Neuron (in vitro differentiated cells): ENCODE results near the gene E2F4.

Experiments
- H2AFZ ChIP-seq: one replicate; pipeline ENCODE4 v1.6.1; 2013; ENCODE audit warnings: low read depth, mild to moderate bottlenecking, inconsistent platforms, low read length, moderate library complexity
- H3K27me3 ChIP-seq: one replicate; pipeline ENCODE4 v1.6.1; 2013; ENCODE audit warnings: low read length; ENCODE audit not compliant: insufficient read depth
- H3K36me3 ChIP-seq: one replicate; pipeline ENCODE4 v1.6.1; 2013; ENCODE audit warnings: low read length; ENCODE audit not compliant: insufficient read depth
- H3K4me1 ChIP-seq: one replicate; pipeline ENCODE4 v1.6.1; 2013; ENCODE audit warnings: low read length; ENCODE audit not compliant: insufficient read depth
- H3K4me3 ChIP-seq: 2 replicates; pipeline ENCODE4 v1.5.1; 2013; ENCODE audit warnings: mild to moderate bottlenecking, low read length, moderate library complexity
- H3K9me3 ChIP-seq: one replicate; pipeline ENCODE4 v1.6.1; 2013; ENCODE audit warnings: low read length

E2F4 gene

DNA sequence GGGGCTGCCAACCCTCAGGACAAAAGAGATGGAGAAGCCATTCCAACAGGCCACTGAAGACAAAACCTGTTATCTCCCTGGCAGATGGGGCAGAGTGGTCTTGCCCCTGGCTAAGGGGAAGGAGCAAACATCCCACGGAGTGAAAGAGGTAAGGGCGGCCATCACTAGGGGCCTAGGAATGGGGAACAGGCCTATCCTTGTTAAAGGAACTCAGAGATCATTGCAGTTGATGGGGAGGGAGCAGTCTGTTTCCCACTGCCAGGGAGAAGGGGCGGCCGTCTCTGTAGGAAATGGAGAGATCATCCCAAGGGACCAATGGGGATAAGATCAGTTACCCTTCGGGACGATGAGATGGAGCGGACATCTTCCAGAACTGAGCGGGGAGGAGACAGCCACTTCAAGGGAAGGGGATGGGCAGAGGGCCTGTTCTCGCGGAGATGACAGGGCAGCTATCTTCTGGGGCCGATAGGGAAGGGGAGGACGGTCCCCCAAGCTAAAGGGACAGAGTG is 34.4 kb downstream of the E2F4 start:
- H3K27me3 ChIP-seq, result no peaks in the 10 kb centered on the region
- no peaks in the 10 kb centered on the region for H3K9me3 ChIP-seq
- H3K4me3 ChIP-seq, result peak overlapping the region; percentile 80
- peak overlapping the region; percentile 18 for H2AFZ ChIP-seq
- peaks cover 21% of the 10 kb centered on the region for H3K4me1 ChIP-seq
- H3K36me3 ChIP-seq, result peaks cover 33% of the 10 kb centered on the region

DNA sequence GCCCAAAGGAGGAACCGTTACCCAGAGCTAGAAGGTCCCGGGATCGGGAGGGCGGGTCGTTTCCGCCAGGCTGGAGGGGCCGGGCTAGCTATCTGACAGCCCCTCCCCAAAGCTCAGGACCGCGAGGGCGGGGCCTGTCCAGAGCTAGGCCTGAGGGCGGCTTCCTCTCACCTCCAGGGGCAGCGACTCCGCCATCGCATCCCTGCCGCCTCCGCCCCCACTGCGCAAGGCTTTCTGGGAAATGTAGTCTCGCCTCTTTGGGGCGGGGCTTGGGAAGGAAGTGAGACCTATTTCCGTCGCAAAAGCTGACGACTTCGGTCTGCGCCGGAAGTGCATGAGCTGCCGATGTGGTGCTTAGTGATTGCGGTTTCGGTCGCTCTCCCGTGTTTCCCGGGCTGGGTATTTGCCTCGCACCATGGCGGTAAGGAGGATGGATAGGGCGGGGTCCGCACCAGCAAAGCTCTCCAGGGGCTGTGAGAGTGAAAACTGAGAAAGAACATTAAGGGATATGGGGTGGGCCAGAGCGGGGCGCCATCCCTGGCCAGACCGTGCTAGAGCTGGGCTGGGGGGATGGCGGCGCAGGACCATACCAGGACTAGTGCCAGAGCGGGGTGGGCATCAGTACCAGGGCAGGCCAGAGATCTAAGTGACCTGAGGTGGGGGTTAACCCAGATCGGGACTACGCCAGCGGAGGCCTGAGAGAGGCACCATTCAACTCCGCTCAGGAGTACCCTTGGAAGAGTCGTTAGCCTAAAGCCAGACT is 35.0 kb downstream of the E2F4 start, which contains the start of gene TMEM208:
Gene TMEM208, plus strand, starts transcription at position 327 of the 763 bp plus-strand sequence. Its CDS starts 89 bp downstream, at position 416.
- peak within 1 kb of the TSS; percentile 57 for H2AFZ ChIP-seq
- no peaks in the 10 kb centered on the region for H3K27me3 ChIP-seq
- peak within 1 kb of the TSS; percentile 80 for H3K4me3 ChIP-seq
- H3K9me3 ChIP-seq, result no peaks in the 10 kb centered on the region
- peaks cover 40% of the 10 kb centered on the region for H3K36me3 ChIP-seq
- peaks cover 21% of the 10 kb centered on the region for H3K4me1 ChIP-seq

DNA sequence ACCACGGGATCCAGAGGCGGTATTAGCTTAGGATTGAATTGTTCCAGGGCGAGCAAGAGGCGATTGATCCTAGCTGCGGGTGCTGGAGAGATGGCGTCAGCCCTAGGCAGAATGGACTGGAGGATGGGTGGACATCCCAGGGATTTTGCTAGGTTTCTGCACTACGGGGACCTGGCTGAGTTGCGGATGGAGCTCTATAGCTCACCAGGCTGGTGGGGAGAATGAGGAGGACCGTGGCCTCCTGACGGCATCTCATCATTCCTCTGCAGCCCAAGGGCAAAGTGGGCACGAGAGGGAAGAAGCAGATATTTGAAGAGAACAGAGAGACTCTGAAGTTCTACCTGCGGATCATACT is 35.6 kb downstream of the E2F4 start:
- Histone ChIP-seq H3K9me3 (no peaks in the 10 kb centered on the region), H3K4me3 (peak overlapping the region; percentile 80), H2AFZ (peak overlapping the region; percentile 57), H3K27me3 (no peaks in the 10 kb centered on the region), H3K4me1 (peaks cover 21% of the 10 kb centered on the region), H3K36me3 (peaks cover 40% of the 10 kb centered on the region)

DNA sequence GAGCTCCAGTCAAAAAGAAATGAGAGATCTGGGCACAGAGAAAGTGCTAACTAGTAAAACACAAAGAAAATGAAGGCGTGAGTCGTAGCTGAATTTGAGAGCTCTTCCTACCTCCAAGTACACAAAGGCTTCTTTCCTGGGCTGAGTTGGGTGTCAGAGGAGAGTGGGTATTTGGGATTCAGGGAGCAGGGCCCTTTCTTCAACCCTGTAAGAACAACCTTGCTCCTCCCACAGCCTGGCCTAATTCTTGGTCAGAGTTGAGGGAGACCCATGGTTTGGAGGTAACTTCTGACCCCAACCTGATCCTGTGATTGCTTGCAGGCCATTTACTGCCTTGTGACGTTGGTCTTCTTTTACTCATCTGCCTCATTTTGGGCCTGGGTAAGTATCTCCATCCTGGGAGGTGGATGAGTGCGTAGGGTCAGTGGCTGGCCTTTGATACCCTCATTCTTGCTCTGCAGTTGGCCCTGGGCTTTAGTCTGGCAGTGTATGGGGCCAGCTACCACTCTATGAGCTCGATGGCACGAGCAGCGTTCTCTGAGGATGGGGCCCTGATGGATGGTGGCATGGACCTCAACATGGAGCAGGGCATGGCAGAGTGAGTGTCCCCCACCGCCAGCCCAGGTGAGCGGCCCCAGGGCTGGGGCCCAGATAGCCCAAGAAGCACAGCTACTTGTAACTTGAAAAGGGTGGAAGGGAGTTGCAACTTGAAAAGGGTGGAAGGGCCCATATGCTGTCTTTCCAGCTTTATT is 36.3 kb downstream of the E2F4 start:
- Histone ChIP-seq H3K9me3 (no peaks in the 10 kb centered on the region), H3K36me3 (peaks cover 37% of the 10 kb centered on the region), H2AFZ (no peak overlapping the region), H3K27me3 (no peaks in the 10 kb centered on the region), H3K4me1 (peaks cover 21% of the 10 kb centered on the region), H3K4me3 (peak overlapping the region; percentile 80)

DNA sequence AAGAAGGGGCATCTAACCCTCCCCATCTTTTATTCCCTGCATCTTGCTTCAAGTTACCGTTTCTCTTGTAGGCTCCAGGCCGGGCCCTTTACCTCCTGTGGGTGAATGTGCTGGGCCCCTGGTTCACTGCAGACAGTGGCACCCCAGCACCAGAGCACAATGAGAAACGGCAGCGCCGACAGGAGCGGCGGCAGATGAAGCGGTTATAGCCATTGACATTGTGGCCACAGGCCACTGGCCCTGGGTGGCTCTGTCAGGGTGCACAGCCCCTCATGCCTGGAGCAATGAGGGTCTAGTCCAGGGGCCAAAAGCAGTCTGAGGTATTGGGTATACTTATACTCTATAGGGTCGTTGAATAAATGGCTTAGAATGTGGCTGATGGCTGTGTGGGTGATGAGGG is 37.0 kb downstream of the E2F4 start:
- Histone ChIP-seq H3K36me3 (peaks cover 40% of the 10 kb centered on the region), H2AFZ (no peak overlapping the region), H3K9me3 (no peaks in the 10 kb centered on the region), H3K4me3 (no peak overlapping the region), H3K4me1 (peaks cover 21% of the 10 kb centered on the region), H3K27me3 (no peaks in the 10 kb centered on the region)

DNA sequence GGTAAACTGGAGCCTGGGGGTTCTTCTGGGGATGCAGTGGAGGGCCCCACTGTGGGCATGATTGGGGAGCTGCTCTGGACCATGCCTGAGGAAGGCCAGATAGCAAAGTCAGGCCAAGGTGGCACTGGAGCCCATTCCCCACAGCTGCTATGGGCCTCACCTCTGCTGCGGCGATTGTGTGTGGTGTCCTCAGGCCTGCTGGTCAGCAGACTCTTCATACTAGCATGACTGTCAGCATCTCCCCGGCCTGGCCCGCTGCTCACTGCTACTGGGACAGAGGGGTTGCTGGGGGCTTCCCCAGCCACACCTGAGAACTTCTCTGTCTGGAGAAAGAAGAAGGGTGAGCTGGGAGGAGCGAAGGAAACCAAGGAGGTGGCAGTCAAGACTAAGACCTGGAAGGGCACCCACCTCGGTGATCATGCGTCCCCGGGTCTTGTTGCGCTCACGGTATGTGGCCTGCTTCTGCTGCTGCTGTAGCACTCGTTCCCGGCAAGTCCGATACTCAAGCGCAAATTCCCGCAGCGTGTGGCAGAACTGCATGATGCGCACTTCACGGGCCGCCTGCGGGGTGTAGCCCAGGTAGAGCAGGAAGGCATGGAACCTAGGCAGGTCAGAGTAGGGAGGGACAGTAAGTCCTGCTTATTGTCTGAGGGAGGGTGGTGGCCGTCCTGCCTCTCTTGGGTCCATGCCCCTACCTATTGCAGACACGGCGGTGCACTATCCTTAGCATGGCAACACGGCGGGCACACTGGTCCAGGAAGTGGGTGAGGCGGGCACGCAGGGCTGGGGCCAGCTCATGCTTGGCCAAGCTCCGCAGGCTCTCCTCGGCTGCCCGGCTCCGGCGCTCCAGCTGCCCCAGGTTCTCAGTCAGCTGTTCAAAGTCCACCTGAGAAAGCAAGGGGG is 38.2 kb downstream of the E2F4 start:
- Histone ChIP-seq H3K4me1 (peaks cover 21% of the 10 kb centered on the region), H3K9me3 (no peaks in the 10 kb centered on the region), H3K4me3 (no peak overlapping the region), H3K27me3 (no peaks in the 10 kb centered on the region), H2AFZ (no peak overlapping the region), H3K36me3 (peaks cover 40% of the 10 kb centered on the region)

DNA sequence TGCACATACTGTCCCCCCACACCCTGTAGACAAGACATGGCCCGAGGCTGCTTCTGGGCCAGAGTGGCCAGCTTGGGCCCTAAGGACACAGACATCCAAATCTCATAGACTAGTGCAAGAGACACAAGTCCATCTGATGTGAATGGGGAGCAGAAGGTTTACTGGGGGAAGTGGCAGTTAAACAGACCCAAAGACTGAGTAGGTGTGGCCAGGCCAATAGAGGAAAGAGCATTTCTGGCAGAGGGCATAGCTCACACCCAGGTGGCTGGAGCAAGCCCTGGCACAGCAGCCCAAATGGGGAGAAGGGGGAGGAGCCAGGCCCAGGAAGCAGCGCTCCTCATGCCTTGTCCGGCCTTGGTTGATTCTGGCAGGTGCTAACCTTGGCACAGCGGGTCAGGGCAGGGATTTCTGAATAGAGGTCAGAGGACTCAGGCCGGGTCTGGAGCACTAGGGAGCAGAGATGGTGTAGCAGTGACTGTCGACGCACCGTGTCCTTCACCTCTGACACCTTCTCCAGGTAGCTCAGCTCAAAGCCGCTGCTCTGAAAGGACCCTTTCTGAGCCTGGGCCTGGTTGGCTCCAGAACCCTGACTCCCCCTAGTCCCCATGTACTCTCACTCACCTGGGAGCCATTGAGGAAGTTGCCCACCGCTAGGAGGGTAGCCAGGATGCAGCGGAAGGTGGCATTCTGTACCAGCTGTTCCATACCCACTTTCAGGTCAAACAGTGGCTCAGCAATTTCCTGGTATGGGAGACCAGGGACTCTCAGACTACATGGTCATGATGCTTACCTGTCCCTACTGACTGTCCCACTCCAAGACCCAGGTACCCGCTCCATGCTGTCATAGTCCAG is 39.1 kb downstream of the E2F4 start:
- H2AFZ ChIP-seq, result no peak overlapping the region
- H3K9me3 ChIP-seq, result no peaks in the 10 kb centered on the region
- H3K36me3 ChIP-seq, result peaks cover 42% of the 10 kb centered on the region
- peaks cover 14% of the 10 kb centered on the region for H3K4me1 ChIP-seq
- H3K4me3 ChIP-seq, result no peak overlapping the region
- no peaks in the 10 kb centered on the region for H3K27me3 ChIP-seq

DNA sequence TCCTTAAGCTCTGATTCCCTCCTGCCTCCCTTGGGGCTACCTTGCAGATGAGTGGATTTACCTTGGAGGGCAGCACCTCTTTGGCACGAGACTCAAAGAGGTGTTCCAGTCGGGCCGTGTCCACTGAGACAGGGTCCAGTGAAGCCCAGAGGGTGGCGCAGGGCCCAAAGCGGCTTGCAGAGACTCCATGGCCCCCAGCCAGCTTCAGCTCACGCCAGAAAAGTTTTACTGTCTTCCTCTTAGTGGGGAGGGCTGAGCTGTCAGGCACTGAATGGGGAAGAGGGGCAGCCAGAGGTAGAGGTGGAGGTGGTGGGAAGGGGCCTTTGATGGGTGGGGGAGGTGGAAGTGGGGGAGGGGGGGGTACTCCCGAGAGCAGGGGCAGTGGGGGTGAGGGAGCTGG is 41.6 kb downstream of the E2F4 start:
- Histone ChIP-seq H3K4me3 (no peak overlapping the region), H3K36me3 (peaks cover 38% of the 10 kb centered on the region), H3K27me3 (no peaks in the 10 kb centered on the region), H3K9me3 (no peaks in the 10 kb centered on the region), H2AFZ (no peak overlapping the region), H3K4me1 (peaks cover 2% of the 10 kb centered on the region)

DNA sequence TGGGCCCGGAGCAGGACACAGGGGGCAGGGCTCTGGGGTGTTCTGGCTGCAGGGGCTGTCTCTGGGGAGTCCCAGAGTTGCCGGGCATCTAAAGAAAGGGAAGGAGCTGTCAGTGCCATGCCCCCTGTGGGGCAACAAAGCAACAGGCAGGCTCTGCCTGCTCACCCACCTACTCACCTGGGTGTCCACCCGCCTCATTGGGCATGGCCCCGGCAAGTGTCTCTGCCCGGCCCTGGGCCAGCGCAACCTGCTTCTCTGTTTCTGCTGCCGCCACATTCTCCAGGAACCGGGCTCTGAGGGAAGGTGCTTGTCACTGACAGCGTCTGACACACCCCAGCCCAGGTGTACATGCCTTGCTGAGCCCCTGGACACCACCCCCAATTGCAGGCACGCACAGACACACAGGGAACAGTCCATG is 42.2 kb downstream of the E2F4 start:
- Histone ChIP-seq H3K36me3 (peaks cover 33% of the 10 kb centered on the region), H3K27me3 (no peaks in the 10 kb centered on the region), H2AFZ (no peak overlapping the region), H3K4me1 (peaks cover 2% of the 10 kb centered on the region), H3K4me3 (no peak overlapping the region), H3K9me3 (no peaks in the 10 kb centered on the region)

DNA sequence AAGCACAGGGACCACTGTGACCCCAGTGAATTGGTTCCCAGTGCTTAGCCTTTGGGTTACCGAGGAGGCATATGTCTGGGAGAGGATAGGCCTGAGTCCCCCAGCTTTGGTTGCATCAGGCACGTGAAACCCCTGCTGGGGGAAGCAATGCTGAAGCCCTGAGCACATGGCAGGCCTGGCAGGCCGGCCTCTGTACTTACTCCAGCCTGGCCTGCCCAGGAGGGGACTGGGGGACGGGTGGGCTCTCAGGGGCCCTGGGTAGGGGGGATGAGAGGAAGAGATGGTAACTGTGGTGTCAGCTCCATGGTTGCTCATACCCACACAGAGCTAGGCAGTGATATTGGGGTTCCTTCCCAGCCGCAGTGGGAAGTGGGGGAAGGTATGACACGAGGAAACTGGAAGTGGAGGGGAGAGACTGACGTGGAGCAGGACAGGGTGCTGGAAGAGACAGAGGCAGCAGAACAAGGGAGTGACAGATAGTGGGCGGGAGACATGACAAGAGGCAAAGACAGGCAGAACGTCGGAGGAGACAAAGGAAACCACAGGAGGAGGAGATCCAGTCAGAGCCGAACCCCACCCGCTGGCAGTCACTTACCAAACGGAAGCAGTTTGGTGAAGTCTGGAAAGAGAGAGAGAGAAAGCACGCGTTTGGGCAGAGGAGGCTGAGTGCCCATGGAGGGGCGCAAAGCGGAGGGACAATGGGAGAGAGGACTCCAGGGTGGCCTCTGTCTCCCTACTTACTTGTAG is 44.0 kb downstream of the E2F4 start:
- Histone ChIP-seq H3K4me1 (peaks cover 2% of the 10 kb centered on the region), H2AFZ (no peak overlapping the region), H3K27me3 (no peaks in the 10 kb centered on the region), H3K9me3 (no peaks in the 10 kb centered on the region), H3K36me3 (peaks cover 17% of the 10 kb centered on the region), H3K4me3 (no peak overlapping the region)

DNA sequence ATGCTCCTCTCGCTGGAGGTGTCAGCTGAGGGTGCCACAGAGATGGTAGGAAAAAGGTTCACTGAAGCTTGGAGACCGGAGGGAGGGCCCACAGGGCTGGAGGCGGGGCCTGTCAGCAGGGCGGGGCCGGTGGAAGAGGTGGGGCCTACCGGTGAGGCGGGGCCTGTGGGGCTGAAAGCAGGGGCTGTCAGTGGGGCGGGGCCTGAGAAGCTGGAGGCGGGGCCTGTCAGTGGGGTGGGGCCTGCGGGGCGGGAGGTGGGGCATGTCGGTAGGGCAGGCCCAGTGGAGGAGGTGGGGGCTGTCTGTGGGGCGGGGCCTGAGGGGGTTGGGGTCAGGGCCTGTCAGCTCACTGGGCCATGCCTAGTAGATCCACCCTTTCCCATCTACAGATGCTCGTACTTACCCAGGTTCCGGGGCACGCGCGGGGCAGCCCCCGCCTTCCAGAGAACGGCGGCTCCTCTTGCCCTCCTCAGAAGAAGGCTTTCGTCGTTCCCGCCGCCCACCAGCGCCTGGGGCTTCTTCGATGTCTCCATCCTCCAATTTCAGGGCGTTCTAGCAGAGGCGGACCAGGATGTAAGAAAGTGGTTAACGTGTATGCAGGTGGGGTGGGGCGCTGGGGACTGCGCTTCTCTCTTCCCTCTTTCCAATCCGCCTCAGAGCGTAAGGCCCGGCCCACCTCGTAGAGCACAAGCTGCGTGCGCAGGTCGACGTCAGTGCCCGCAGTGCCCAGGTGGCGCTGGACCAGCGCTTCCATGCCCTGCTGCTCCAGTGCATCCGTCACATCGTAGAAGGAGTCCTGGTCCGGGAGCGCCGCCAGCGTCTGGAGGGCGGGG is 44.8 kb downstream of the E2F4 start:
- H2AFZ ChIP-seq, result no peak overlapping the region
- peaks cover 10% of the 10 kb centered on the region for H3K36me3 ChIP-seq
- no peak overlapping the region for H3K4me3 ChIP-seq
- peaks cover 2% of the 10 kb centered on the region for H3K4me1 ChIP-seq
- no peaks in the 10 kb centered on the region for H3K27me3 ChIP-seq
- H3K9me3 ChIP-seq, result no peaks in the 10 kb centered on the region
